SH-SY5Y (cell line): ENCODE results near the gene FYN.

ENCODE experiments used
- GATA2 ChIP-seq: IDR thresholded peaks from 2 replicates; pipeline ENCODE4 v1.6.1; 2011; ENCODE audit warnings: mild to moderate bottlenecking, low read depth, low read length
- GATA3 ChIP-seq: IDR thresholded peaks from 2 replicates; pipeline ENCODE4 v1.6.1; 2011; ENCODE audit warnings: low read depth, mild to moderate bottlenecking, low read length, moderate library complexity

FYN gene

GRCh38 chr6:111657146-111657545, 216.1 kb downstream of the FYN start:
- TF ChIP-seq GATA2 (no peak), GATA3 (no peak)

GRCh38 chr6:111653979-111654378, 219.3 kb downstream of the FYN start:
- TF ChIP-seq GATA2 (no peak), GATA3 (no peak)

GRCh38 chr6:111653434-111653833, 219.8 kb downstream of the FYN start:
- TF ChIP-seq GATA3 (no peak), GATA2 (no peak)

- TF ChIP-seq GATA3 (no peak), GATA2 (no peak)
Measured at GRCh38 chr6:111652156-111652555, 221.1 kb downstream of the FYN start.

- TF ChIP-seq GATA3 (no peak), GATA2 (no peak)
Measured at GRCh38 chr6:111651185-111652034, 221.8 kb downstream of the FYN start.

GRCh38 chr6:111650049-111650448, 223.2 kb downstream of the FYN start:
- TF ChIP-seq GATA3 = no peak
- TF ChIP-seq GATA2 = no peak

- TF ChIP-seq GATA2 (no peak), GATA3 (no peak)
Measured at GRCh38 chr6:111648100-111648499, 225.2 kb downstream of the FYN start.

- TF ChIP-seq GATA3 (no peak), GATA2 (no peak)
Measured at GRCh38 chr6:111646942-111647341, 226.3 kb downstream of the FYN start.

GRCh38 chr6:111646034-111646433, 227.2 kb downstream of the FYN start:
- TF ChIP-seq GATA2 (no peak), GATA3 (no peak)

GRCh38 chr6:111644893-111645430, 228.3 kb downstream of the FYN start:
- TF ChIP-seq GATA2 = no peak
- no peak for TF ChIP-seq GATA3

GRCh38 chr6:111642463-111643158, 230.6 kb downstream of the FYN start:
- TF ChIP-seq GATA3 (no peak), GATA2 (no peak)

GRCh38 chr6:111639266-111639665, 234.0 kb downstream of the FYN start:
- TF ChIP-seq GATA2 (no peak), GATA3 (no peak)

GRCh38 chr6:111633822-111634221, 239.4 kb downstream of the FYN start:
- TF ChIP-seq GATA3 = no peak
- no peak for TF ChIP-seq GATA2

- TF ChIP-seq GATA3 = no peak
- no peak for TF ChIP-seq GATA2
Measured at GRCh38 chr6:111632468-111633247, 240.6 kb downstream of the FYN start.
